Mesendoderm (in vitro differentiated cells): ENCODE measurements around the gene PTPN4.

Source experiments
- DNase-seq: peaks from one replicate; pipeline ENCODE4 v3.0.0; 2013
- H2AK5ac ChIP-seq: 2 replicates; pipeline ENCODE4 v1.6.1; 2013; ENCODE audit warnings: low read length, inconsistent platforms
- H2BK120ac ChIP-seq: 2 replicates; pipeline ENCODE4 v1.6.1; 2013; ENCODE audit warnings: low read depth, mild to moderate bottlenecking, low read length, moderate library complexity, mixed read lengths
- H2BK15ac ChIP-seq: replicated peaks from 2 replicates; pipeline ENCODE4 v1.6.1; 2013; ENCODE audit warnings: low read depth, mild to moderate bottlenecking, moderate library complexity
- H2BK5ac ChIP-seq: 2 replicates; pipeline ENCODE4 v1.6.1; 2013; ENCODE audit warnings: low read length, inconsistent platforms
- H3K18ac ChIP-seq: 2 replicates; pipeline ENCODE4 v1.6.1; 2013; ENCODE audit warnings: mild to moderate bottlenecking, low read length, mixed read lengths
- H3K23ac ChIP-seq: one replicate; pipeline ENCODE4 v1.6.1; 2013; ENCODE audit warnings: low read length
- H3K27ac ChIP-seq: 2 replicates; pipeline ENCODE4 v1.5.1; 2013; ENCODE audit warnings: low read depth, mild to moderate bottlenecking, inconsistent platforms, low read length, moderate library complexity
- H3K27me3 ChIP-seq: 2 replicates; pipeline ENCODE4 v1.6.1; 2013; ENCODE audit warnings: low read length, control low read depth, mild to moderate bottlenecking, inconsistent platforms; ENCODE audit not compliant: insufficient read depth, poor library complexity
- H3K36me3 ChIP-seq: 2 replicates; pipeline ENCODE4 v1.6.1; 2013; ENCODE audit warnings: low read length, inconsistent platforms; ENCODE audit not compliant: control insufficient read depth, insufficient read depth
- H3K4ac ChIP-seq: one replicate; pipeline ENCODE4 v1.6.1; 2013; ENCODE audit warnings: low read depth, mild to moderate bottlenecking, low read length, moderate library complexity
- H3K4me1 ChIP-seq: 2 replicates; pipeline ENCODE4 v1.6.1; 2013; ENCODE audit warnings: low read depth, low read length, inconsistent platforms; ENCODE audit not compliant: control insufficient read depth
- H3K4me2 ChIP-seq: 2 replicates; pipeline ENCODE4 v1.6.1; 2013; ENCODE audit warnings: low read length
- H3K4me3 ChIP-seq: 2 replicates; pipeline ENCODE4 v1.5.1; 2013; ENCODE audit warnings: mild to moderate bottlenecking, low read length
- H3K56ac ChIP-seq: one replicate; pipeline ENCODE4 v1.6.1; 2013; ENCODE audit warnings: low read length
- H3K79me1 ChIP-seq: 2 replicates; pipeline ENCODE4 v1.6.1; 2013; ENCODE audit warnings: low read length, inconsistent platforms
- H3K79me2 ChIP-seq: 2 replicates; pipeline ENCODE4 v1.6.1; 2013; ENCODE audit warnings: mild to moderate bottlenecking, low read length; ENCODE audit not compliant: control insufficient read depth, insufficient read depth
- H3K9ac ChIP-seq: 2 replicates; pipeline ENCODE4 v1.6.1; 2013; ENCODE audit warnings: low read length, inconsistent platforms
- H4K5ac ChIP-seq: one replicate; pipeline ENCODE4 v1.6.1; 2013; ENCODE audit warnings: low read length
- H4K8ac ChIP-seq: one replicate; pipeline ENCODE4 v1.6.1; 2013; ENCODE audit warnings: low read depth, mild to moderate bottlenecking, control low read depth, low read length, moderate library complexity
- WGBS: extraction: QIAGEN DNeasy Blood & Tissue Kit; methylation state at CpG from one replicate; pipeline ENCODE4 v1.1.7; 2013; ENCODE audit warnings: low lambda C conversion rate, missing lambda C conversion rate; ENCODE audit not compliant: insufficient coverage; ENCODE audit errors: extremely low coverage; 5-methylcytosine and 5-hydroxymethylcytosine counted together

The PTPN4 gene

DNA sequence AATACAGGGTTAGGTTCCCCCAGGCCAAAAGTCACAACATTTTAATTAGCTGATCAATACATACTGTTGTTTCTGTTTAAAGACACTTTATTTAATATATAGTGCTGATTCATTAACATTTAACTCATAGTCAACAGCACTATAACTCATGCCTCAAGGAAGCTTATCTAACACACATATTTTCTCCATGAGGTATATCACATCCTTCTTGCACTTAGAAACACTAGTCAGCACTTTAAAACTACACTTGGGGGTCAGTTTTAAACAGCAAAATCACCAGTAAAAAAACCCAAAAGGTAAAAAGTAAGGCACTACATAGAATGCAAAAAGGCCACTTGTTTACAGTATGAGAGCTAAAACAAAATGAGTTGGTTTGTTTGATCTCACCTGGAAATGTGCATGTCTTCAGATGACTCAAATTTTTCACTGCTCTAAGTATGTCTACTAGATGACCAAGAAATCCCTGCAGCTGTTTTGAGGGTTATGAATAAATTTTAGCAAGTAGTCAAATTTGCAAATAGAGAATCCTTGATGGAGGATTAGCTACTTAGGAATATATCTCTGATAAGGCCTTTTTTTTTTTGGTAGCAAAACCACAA lies 199.0 kb downstream of the PTPN4 start:
- Histone ChIP-seq H3K4me3 (no peak overlapping the region), H3K27ac (no peak overlapping the region), H2BK5ac (no peak overlapping the region), H3K79me1 (no peaks in the 10 kb centered on the region), H3K18ac (no peak overlapping the region), H4K8ac (no peak overlapping the region), H2BK120ac (no peak overlapping the region), H3K79me2 (no peaks in the 10 kb centered on the region), H3K9ac (no peak overlapping the region), H3K4ac (no peak overlapping the region), H2AK5ac (no peak overlapping the region), H3K23ac (no peak overlapping the region), H3K4me2 (no peak overlapping the region), H3K56ac (no peak overlapping the region), H3K27me3 (no peaks in the 10 kb centered on the region), H3K4me1 (no peaks in the 10 kb centered on the region), H3K36me3 (no peaks in the 10 kb centered on the region), H2BK15ac (no peak overlapping the region), H4K5ac (no peak overlapping the region)
- DNase-seq = peak; percentile 1

DNA sequence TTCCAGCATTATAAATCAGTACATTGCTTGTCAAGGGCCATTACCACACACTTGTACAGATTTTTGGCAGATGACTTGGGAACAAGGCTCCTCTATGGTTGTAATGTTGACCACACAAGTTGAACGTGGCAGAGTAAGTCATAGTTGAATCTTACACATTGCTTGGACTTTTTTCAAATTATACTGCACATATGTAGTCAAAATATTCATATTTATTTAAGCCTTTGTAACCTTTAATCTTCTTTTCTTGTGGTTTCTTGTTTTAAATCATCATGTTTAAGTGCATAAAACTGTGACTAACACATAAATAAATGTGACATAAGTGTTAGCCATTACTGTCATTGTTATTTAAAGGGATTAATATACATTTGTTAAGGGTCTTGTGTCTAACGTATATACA lies 201.1 kb downstream of the PTPN4 start:
- no peaks in the 10 kb centered on the region for H3K36me3 ChIP-seq

DNA sequence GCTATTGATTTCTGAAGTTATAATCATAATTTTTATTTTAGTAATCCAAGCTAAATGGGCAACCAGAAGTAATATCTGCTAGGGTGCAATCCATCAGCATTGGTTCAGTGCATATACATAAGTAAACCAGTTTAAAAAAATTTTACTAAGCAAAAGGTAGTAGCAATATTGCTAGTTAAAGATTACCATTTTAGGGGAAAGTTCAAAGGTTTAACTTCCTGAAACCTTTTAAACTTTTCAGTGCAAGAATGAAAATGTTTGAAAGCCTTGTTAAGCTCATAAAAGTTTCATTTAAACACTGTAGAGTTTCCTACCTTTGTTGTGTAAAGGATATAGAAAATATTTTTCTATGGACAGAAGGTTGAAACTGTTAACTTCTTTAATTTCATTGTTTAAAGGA lies 222.2 kb downstream of the PTPN4 start:
- Histone ChIP-seq H3K4me2 (no peak overlapping the region), H4K5ac (no peak overlapping the region), H2AK5ac (no peak overlapping the region), H4K8ac (no peak overlapping the region), H3K79me1 (no peaks in the 10 kb centered on the region), H2BK5ac (no peak overlapping the region), H3K56ac (no peak overlapping the region), H2BK120ac (no peak overlapping the region), H3K27me3 (no peaks in the 10 kb centered on the region), H3K27ac (no peak overlapping the region), H2BK15ac (no peak overlapping the region), H3K4ac (no peak overlapping the region), H3K23ac (no peak overlapping the region), H3K4me1 (no peaks in the 10 kb centered on the region), H3K79me2 (no peaks in the 10 kb centered on the region), H3K4me3 (no peak overlapping the region), H3K9ac (no peak overlapping the region), H3K18ac (no peak overlapping the region), H3K36me3 (no peaks in the 10 kb centered on the region)
- DNase-seq = no peak

More for the DNA sequence above, 201.1 kb downstream of the PTPN4 start:
- no peak overlapping the region for H4K8ac ChIP-seq
- H3K9ac ChIP-seq = no peak overlapping the region
- no peak overlapping the region for H2AK5ac ChIP-seq
- no peak overlapping the region for H2BK5ac ChIP-seq
- no peak overlapping the region for H3K4me3 ChIP-seq
- DNase-seq = no peak
- H3K27ac ChIP-seq = no peak overlapping the region
- H3K4me2 ChIP-seq = no peak overlapping the region
- H3K79me1 ChIP-seq = no peaks in the 10 kb centered on the region
- H3K4me1 ChIP-seq = no peaks in the 10 kb centered on the region
- H2BK120ac ChIP-seq = no peak overlapping the region
- no peaks in the 10 kb centered on the region for H3K79me2 ChIP-seq
- H3K23ac ChIP-seq = no peak overlapping the region
- no peaks in the 10 kb centered on the region for H3K27me3 ChIP-seq
- H3K18ac ChIP-seq = no peak overlapping the region
- no peak overlapping the region for H2BK15ac ChIP-seq
- H4K5ac ChIP-seq = no peak overlapping the region
- H3K56ac ChIP-seq = no peak overlapping the region
- no CpG with 5 or more reads among the region's 2 CpGs for WGBS
- no peak overlapping the region for H3K4ac ChIP-seq

DNA sequence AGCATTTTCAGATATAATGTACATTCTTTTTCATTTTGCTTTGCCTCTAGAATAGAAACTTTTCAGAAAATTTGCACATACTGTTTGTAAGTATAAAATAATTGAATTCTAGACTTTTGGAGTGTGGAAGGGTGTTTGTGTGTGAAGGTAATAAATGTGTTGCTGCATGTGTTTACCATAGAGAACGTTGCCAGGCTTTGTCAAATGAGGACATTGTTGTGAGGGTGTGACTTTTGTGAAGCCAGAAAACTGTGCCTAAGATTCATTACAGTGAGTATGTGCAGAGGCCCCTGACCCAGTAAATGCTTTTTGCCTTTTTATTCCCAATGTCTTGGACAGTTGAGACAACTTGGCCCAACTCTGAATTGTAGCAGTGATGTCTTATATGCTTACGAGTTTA lies 222.8 kb downstream of the PTPN4 start:
- Histone ChIP-seq H3K4me1 (no peaks in the 10 kb centered on the region), H3K23ac (no peak overlapping the region), H3K4me2 (no peak overlapping the region), H3K4me3 (no peak overlapping the region), H4K8ac (no peak overlapping the region), H2AK5ac (no peak overlapping the region), H3K27me3 (no peaks in the 10 kb centered on the region), H3K56ac (no peak overlapping the region), H3K9ac (no peak overlapping the region), H3K4ac (no peak overlapping the region), H3K18ac (no peak overlapping the region), H2BK5ac (no peak overlapping the region), H3K27ac (no peak overlapping the region), H3K36me3 (no peaks in the 10 kb centered on the region), H3K79me2 (no peaks in the 10 kb centered on the region), H3K79me1 (no peaks in the 10 kb centered on the region), H4K5ac (no peak overlapping the region), H2BK15ac (no peak overlapping the region), H2BK120ac (no peak overlapping the region)
- 100% methylated on average over 1 of the region's 2 CpGs for WGBS
- no peak for DNase-seq

DNA sequence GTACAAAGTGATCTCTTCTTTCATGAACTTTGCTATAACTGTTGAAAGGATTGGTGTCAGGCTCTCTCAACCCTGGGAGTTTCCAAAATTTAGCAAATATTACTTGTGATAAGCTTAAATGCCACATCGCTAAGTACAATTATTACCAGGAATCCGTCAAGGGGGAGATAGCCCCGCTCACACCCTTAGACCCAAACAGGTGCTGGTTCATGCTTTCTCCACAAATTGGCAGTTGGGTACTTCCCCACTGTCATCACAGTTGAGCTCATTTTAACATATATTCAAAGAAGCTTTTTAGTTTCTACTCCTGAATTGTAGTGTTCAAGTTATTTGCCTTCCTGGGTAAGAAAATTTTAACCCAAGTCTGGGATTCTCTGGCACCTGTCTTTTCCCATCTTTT lies 223.4 kb downstream of the PTPN4 start:
- no peak overlapping the region for H3K4me2 ChIP-seq
- H3K36me3 ChIP-seq = no peaks in the 10 kb centered on the region
- no peaks in the 10 kb centered on the region for H3K27me3 ChIP-seq
- no peak overlapping the region for H2BK5ac ChIP-seq
- H4K5ac ChIP-seq = no peak overlapping the region
- no peak overlapping the region for H3K27ac ChIP-seq
- no peak for DNase-seq
- no peak overlapping the region for H3K4me3 ChIP-seq
- H3K79me1 ChIP-seq = no peaks in the 10 kb centered on the region
- H3K23ac ChIP-seq = no peak overlapping the region
- no peak overlapping the region for H4K8ac ChIP-seq
- H3K9ac ChIP-seq = no peak overlapping the region
- no peak overlapping the region for H2AK5ac ChIP-seq
- no CpG with 5 or more reads among the region's 3 CpGs for WGBS
- H2BK15ac ChIP-seq = no peak overlapping the region
- no peak overlapping the region for H3K18ac ChIP-seq
- no peaks in the 10 kb centered on the region for H3K4me1 ChIP-seq
- H3K56ac ChIP-seq = no peak overlapping the region
- no peak overlapping the region for H2BK120ac ChIP-seq
- H3K79me2 ChIP-seq = no peaks in the 10 kb centered on the region
- no peak overlapping the region for H3K4ac ChIP-seq

DNA sequence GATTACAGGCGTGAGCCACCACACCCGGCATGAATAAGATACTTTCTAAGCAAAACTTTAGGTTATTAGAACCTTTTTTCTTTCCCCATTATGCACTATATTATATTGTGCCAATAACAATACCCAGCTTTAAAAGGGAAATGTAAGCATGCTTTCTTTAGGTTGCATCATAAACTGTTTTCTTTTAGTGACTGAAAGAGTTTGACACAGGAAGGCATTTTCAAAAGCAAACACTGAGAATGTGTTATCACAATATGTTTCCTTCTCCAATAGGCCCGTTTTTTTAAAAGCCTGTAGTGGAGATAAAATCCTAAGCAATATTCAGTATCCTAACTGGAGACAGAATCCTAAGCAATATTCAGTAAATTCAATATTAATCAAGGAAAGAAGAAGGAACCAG lies 236.4 kb downstream of the PTPN4 start:
- H2BK15ac ChIP-seq = no peak overlapping the region
- H4K8ac ChIP-seq = no peak overlapping the region
- no peak overlapping the region for H3K18ac ChIP-seq
- no peaks in the 10 kb centered on the region for H3K79me2 ChIP-seq
- no peaks in the 10 kb centered on the region for H3K36me3 ChIP-seq
- no peak overlapping the region for H4K5ac ChIP-seq
- H2BK120ac ChIP-seq = no peak overlapping the region
- no peaks in the 10 kb centered on the region for H3K79me1 ChIP-seq
- no CpG with 5 or more reads among the region's 3 CpGs for WGBS
- no peaks in the 10 kb centered on the region for H3K27me3 ChIP-seq
- H3K56ac ChIP-seq = no peak overlapping the region
- H2BK5ac ChIP-seq = no peak overlapping the region
- H3K4me1 ChIP-seq = no peaks in the 10 kb centered on the region
- no peak overlapping the region for H3K27ac ChIP-seq
- no peak overlapping the region for H3K23ac ChIP-seq
- no peak overlapping the region for H3K4me2 ChIP-seq
- no peak overlapping the region for H2AK5ac ChIP-seq
- DNase-seq = no peak
- no peak overlapping the region for H3K9ac ChIP-seq
- H3K4ac ChIP-seq = no peak overlapping the region
- no peak overlapping the region for H3K4me3 ChIP-seq
